GM21619 (cell line): Measurements from ENCODE around the gene BCKDK.

Experiments used
- ATAC-seq: cut with Tn5 transposase; IDR thresholded peaks from one replicate; pipeline ENCODE4 v1.9.1; 2021; ENCODE audit not compliant: unreplicated experiment

Gene BCKDK

DNA sequence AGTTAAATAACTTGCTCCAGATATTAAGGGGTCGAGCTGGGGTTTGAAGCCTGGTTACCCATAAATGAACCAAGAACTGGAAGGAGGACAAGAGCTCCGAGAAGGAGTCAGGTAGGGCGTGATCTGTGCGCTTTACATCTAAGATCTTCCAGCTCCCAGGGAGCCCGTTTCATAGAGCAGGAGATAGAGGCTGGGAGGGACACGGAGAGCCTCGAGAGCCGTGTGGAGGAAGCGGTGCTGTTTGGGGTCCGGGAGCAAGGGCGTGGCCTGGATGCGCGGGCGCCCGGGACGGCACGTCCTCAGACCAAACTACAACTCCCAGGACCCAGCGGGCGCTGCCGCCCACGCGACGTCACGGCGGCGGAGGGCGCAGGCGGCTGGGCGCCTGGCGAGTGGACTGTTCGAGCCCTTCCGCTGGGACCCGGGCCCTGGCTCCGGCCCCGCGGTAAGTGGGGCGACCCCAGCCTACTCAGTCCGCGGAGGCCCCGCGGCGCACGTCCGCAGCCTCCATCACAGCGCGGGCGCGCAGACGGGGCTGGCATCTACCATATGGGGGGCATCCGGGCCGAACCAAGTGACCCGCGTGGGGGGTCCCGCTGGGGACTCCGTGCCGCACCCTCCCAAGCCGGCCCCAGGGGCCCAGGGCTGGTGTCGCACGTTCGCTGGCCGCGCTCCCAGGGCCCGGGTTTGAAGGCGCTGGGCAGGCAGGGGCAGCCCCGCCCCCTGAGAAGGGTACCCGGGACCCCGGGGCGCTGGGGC lies at the start of gene BCKDK:
Gene BCKDK (plus strand): TSS at position 352 of the 759 bp plus-strand sequence. CDS start 838 bp downstream, outside the sequence.
- peak; percentile 77 for ATAC-seq

DNA sequence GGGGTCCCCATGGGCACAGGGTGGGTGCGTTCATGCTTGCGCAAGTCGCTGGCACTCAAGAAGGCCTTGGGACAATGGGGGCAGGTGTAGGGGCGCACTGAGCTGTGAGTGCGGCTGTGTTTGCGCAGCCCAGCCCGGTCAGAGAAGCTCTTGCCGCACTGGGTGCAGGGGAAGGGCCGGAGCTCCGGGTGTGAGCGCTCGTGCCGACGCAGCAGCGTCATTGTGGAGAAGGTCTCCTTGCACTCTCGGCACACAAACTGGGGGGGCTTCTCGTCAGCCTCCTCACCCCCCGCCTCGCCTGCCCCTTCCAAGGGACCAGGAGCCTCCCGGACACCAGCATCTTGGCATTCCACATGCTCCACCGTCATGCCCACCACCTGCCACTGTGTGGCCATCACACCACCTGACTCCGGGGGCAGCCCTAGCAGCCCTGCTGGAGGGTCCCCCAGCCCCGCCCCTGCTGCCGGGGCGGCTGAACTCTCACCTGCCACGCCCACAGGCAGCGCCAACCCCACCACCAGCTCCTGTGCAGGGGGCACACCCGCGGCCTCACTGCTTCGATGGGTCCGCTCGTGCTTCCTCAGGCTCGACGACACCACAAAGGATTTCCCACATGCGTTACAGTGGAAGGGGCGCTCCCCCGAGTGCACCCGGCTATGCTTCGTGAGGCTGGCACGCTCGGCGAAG lies 46.9 kb upstream of the BCKDK start:
- no peak for ATAC-seq

DNA sequence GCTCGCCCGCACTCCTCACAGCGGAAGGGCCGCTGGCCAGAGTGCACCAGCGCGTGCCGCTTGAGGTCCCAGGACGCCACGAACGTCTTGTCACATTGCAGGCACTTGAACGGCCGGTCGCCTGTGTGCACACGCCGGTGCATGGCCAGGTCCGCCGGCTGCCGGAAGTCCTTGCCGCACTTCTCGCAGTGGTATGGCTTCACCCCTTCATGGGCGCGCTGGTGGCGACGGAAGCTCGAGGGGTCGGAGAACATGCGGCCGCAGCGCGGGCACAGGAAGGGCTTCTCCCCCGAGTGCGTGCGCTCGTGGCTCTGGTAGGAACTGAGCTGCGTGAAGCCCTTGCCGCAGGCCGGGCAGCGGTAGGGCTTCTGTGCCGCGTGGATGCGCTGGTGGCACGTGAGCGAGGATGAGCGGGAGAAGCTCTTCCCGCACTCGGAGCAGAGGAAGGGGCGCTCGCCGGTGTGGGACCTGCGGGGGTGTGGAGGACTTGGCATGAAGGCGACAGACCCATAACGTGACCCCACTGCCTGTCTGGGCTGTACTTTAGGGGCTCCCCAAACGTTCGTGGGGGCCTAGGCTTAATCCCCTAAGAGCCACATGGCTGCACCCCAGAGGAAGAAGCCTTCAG lies 46.3 kb upstream of the BCKDK start:
- no peak for ATAC-seq

DNA sequence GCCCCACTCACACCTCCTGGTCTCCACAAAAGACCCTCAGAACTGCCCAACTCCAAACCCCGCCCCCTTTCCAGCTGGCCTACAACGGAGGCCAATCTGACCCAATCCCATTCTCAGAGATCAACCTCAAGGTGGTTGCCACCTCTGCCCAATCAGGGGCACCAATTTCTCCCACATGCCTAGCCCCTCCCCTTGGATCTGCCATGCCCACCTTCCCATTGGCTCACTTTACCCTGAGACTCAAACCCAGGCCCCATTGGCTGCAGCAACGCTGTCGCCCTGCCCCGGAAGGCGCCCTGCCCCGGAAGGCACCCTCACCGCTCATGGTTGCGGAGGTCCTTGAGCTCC lies 44.7 kb upstream of the BCKDK start:
- no peak for ATAC-seq

DNA sequence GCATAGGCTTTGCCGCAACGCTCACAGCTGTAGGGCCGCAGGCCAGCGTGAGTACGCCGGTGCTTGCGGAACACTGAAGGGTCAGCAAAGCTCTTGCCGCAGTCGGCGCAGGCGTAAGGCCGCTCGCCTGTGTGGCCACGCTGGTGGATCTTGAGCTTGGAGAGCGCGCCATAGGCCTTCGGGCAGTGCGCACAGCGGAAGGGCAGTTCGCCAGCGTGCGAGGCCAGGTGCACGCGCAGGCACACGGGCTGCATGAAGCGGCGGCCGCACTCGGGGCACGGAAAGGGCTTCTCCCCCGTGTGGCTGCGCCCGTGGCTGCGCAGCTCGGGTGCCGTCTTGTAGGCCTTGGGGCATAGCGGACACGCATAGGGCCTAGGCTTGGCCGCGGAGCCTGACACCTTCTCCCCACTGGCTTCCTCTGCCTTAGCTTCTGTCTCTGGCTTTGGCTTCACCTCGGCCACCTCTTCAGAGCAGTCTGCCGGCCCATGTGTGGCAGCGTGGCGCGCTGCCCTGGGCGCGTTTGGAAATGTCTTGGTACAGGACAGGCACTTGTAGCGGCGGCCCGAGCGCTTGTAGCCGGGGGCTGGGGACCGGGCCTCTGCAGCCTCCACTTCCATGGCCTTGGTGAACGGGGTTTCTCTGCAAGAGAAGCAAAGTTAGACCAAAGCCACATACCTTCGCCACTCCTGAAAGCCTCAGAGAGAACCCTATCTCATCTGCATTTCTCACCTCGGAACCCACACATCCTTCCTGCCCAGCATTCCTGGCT lies 44.2 kb upstream of the BCKDK start:
- ATAC-seq, result no peak

DNA sequence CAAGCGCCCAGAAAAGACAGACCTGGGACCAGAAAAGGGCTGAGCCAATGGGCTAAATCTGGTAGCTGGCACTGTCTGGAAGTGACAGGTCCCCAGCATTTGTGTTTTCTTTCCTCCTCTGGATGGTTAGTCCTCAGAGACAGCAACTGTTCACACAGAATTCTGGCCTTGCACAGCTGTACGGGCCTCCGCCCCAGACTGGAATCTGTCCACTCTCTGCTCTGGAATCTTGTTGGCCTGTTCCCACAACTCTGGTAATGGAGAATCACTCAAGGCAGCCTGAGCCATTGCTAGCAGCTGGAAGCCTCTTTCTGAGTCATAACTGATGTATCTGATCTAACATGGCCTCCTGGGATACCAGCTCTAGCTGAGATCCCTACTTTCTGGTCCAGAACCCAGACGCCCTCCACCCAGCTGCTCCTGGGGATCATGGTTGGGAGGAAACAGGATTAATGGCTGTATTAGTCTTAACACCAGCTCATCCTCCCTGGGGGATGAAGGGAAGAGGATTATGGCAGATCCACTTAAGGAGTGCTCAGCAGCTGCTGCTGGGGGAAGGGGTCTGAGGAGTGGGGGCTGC lies 43.2 kb upstream of the BCKDK start:
- ATAC-seq, result no peak

DNA sequence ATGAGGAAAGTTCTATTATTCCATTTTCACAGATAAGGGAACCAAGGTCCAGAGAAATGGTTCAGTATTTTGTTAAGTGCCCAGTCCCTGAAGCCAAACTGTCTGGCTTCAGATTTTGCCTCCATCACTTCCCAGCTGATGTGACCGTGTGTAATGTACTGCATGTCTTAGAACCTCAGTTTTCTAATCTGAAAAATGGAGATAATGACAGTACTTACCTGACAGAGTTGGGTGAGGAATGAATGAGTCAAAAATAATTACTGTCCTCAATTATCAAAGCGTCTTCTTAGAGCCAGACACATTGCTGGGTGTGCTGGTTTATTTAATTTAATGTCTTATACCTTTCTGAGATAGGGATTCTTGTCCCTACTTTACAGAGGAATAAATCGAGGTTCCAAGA lies 40.8 kb upstream of the BCKDK start:
- no peak for ATAC-seq

DNA sequence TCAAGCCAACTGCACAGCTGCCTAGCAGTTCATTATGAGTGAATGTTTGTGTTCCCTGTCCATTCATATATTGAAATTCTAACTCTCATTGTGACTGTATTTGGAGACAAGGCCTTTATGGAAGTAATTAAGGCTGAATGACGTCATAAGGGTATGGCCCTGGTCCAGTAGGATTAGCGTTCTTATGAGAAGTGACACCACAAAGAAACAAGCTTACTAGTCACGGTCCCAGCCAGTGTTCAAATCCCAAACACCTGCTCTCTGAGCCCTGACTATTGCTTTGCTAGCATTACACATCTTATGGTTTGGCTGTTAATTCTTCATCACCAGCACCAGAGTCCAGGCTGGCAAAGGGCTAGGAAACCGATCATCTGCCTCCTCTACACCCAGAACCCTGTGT lies 36.3 kb upstream of the BCKDK start:
- no peak for ATAC-seq

DNA sequence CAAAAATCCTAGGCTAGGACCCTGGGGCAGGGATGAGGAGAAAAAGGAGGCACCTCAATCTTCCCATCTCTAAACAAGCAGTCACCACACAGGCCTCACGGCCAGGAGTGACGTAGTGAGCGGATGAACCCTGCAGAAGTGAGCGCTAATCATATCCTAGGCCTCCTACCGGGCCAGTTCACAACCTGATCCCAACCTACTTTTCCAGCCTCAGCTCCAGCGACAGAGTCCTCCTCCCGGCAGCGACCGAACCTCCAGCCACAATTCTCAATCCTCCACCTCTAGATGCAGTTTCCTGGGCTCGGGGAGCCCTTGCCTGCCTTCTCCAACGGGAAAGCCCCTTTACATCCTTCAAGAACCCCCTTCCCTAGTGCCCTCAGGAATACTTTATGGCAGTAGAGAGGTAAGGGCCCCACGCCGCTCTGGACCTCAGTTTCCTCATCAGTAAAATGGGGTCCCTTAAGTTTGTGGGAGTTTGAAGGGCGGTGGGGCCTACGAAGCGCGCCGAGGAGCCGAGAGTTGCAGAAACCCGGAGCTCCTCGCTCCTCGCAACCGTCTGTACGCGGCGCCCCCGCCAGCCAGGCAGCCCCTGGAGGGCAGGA lies 35.5 kb upstream of the BCKDK start:
- no peak for ATAC-seq

DNA sequence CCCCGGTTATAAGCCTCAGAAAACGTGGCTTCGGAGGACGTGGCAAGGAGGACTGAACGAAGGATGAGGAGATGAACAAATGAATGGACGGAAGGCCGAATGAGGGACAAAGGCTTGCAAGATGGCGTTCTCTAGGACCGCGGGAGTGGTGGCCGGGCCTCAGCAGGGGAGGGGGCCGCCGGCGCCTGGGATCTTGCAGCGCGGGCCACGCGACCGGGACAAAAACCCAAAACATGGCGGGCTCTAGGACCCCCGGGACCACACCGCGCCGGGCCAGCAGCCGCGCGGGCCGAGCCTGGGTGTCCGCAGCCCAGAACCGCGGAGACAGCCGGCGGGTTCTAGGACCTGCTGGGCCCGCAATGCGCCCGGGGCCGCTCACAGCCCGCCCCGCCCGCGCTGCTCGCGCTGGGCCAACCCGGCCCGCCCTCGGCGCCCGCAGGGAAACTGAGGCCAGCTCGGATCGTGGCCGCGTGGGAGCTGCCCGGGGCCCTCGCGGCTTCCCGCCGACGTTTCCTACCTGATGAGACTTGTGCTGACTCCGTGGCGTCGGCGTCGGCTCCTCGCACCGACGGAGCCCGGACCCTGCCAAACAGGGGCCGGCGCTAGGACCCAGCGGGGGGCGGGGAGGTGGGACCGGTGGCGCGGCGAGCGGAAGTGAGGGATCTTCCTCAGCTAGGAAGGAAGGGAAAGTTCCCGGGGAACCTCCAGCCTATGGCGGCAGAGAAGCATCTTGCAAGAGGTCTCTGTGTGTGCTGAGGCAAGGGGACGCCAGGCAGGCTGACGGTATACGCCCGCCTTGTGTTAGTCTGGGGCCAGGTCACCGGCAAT lies 34.8 kb upstream of the BCKDK start:
- ATAC-seq, result peak; percentile 49

DNA sequence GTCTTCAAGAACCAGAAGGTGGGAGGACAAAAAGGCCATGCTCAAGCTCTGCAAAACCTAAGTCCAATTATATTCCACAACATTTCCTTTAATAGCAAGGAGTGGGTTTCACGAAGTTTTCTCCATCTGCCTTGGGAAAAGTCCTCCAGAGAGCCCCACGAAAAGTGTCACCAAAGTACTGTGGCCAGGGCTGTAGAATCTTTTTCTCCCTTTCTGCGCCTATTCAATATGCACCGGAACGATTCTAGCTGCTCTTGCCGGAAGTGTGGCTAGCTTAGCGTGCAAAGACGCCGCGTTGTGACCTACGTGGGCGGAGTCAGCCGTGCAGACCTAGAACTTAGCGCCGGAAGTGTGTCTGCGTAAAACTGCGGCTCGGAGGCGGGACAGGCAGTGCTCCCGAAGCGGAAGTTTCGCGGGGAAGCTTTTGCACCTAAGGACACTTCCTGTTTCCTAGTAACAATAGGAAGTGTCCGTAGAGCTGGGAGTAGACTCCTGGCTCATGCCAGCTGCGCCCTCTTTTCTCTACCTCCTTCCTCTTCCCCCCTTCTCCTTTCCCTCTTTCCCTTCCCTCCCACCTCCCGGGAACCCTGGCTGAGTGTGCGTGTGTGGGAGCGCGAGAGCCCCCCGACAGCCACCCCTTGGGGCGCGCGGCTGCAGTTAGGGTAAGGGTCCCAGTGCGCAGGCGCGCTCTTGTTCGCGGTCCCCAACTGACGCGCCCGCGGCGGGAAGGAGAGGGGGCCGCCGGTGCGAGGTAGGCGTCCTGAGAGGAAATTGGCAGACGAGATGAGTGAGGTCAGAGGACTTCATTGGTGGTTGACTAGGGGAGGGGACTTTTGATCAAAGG lies 34.0 kb upstream of the BCKDK start, which contains the start of the genes ZNF646 and ZNF668:
Gene ZNF646 (plus strand): TSS at position 453 of the 844 bp plus-strand sequence. CDS start 1,903 bp downstream, outside the sequence.
Gene ZNF668 (minus strand): TSS at position 271 of the 844 bp plus-strand sequence. CDS start 9,781 bp downstream, outside the sequence.
- peak; percentile 69 for ATAC-seq

DNA sequence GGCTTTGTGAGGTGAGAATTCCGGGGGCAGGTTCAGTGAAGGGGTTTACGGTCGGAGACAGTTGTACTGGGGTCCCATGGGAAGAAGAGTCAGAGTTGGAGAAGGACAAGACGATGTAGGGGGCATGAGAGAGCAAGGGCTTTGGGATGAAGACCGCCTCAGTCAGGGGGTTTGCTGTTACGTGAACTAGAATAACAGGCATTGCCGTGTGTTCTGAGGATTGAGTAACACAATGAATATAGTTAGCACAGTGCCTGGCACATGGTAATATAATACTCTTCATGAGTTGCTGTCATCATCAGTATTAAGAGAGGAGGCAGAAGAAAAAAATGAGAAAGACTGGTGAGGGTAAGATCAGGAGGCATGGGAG lies 33.4 kb upstream of the BCKDK start:
- ATAC-seq, result no peak

DNA sequence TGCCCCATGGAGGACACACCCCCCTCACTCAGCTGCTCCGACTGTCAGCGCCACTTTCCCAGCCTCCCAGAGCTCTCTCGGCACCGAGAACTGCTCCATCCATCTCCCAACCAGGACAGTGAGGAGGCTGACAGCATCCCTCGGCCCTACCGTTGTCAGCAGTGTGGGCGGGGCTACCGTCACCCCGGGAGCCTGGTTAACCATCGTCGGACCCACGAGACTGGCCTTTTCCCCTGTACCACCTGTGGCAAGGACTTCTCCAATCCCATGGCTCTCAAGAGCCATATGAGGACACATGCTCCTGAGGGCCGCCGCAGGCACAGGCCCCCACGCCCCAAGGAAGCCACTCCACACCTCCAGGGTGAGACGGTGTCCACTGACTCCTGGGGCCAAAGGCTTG lies 31.9 kb upstream of the BCKDK start:
- no peak for ATAC-seq

DNA sequence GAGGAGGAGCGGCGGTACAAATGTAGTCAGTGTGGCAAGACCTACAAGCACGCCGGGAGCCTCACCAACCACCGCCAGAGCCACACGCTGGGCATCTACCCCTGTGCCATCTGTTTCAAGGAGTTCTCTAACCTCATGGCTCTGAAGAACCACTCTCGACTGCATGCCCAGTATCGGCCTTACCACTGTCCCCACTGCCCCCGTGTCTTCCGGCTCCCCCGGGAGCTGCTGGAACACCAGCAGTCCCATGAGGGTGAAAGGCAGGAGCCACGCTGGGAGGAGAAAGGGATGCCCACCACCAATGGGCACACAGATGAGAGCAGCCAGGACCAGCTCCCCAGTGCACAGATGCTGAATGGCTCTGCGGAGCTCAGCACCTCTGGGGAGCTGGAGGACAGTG lies 31.2 kb upstream of the BCKDK start:
- ATAC-seq, result no peak

DNA sequence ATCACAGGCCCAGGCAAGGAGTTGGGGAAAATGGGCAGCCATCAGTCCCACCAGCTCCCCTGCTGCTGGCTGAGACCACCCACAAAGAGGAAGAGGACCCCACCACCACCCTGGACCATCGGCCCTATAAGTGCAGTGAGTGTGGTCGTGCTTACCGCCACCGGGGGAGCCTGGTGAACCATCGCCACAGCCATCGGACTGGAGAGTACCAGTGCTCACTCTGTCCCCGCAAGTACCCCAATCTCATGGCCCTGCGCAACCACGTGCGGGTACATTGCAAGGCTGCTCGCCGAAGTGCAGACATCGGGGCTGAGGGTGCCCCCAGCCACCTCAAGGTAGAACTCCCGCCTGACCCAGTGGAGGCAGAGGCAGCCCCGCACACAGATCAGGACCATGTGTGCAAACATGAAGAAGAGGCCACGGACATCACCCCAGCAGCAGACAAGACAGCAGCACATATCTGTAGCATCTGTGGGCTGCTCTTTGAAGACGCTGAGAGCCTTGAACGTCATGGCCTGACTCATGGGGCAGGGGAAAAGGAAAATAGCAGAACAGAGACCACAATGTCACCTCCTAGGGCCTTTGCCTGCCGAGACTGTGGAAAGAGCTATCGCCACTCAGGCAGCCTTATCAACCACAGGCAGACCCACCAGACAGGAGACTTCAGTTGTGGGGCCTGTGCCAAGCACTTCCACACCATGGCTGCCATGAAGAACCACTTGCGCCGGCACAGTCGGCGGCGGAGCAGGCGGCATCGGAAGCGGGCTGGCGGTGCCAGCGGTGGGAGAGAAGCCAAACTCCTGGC lies 30.4 kb upstream of the BCKDK start:
- no peak for ATAC-seq

DNA sequence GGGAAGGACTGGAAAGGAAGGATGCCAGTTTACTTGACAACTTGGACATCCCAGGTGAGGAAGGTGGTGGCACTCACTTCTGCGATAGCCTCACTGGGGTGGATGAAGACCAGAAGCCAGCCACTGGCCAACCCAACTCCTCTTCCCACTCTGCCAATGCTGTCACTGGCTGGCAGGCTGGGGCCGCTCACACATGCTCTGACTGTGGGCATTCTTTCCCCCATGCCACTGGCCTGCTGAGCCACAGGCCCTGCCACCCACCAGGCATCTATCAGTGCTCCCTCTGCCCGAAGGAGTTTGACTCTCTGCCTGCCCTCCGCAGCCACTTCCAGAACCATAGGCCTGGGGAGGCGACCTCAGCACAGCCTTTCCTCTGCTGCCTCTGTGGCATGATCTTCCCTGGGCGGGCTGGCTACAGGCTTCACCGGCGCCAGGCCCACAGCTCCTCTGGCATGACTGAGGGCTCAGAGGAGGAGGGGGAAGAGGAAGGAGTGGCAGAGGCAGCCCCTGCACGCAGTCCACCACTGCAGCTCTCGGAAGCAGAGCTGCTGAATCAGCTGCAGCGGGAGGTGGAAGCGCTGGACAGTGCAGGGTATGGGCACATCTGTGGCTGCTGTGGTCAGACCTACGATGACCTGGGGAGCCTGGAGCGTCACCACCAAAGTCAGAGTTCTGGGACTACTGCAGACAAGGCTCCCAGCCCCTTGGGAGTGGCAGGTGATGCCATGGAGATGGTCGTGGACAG lies 29.4 kb upstream of the BCKDK start:
- no peak for ATAC-seq

DNA sequence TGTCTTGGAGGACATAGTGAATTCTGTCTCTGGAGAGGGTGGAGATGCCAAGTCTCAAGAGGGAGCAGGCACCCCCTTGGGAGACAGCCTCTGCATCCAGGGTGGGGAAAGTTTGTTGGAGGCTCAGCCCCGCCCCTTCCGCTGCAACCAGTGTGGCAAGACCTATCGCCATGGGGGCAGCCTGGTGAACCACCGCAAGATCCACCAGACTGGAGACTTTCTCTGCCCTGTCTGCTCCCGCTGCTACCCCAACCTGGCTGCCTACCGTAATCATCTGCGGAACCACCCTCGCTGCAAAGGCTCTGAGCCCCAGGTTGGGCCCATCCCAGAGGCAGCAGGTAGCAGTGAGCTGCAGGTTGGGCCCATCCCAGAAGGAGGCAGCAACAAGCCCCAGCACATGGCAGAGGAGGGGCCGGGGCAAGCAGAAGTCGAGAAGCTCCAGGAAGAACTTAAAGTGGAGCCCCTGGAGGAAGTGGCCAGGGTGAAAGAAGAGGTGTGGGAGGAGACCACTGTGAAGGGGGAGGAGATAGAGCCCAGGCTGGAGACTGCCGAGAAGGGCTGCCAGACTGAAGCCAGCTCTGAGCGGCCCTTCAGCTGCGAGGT lies 28.7 kb upstream of the BCKDK start:
- ATAC-seq, result no peak
